Body of pancreas (tissue), 4 donors: ENCODE results near the gene MOK. TPM values are rescaled to one million over a fixed set of nuclear protein-coding genes. Genes with fewer than 3 reads are reported as not detected.

Experiments used
- ATAC-seq: fragments of 150-250 bp; one replicate; pipeline ENCODE4 v1.9.1; 2016
- DNase-seq, 4 donors: peaks; one replicate each; pipeline ENCODE4 v3.0.0-alpha.2; 2019
- H3K27ac ChIP-seq, 4 donors: fragments of 200-600 bp; sonication (generic); 1 replicate in 3 of 4; 2 replicates in 1 of 4; pipeline versions ENCODE4 v1.5.1 to v1.6.1; 2016 to 2019; ENCODE audit warnings: mild to moderate bottlenecking in 1 of 4, mixed read lengths in 1 of 4, moderate library complexity in 1 of 4
- H3K27me3 ChIP-seq, 2 donors: fragments of 200-600 bp; sonication (generic); one replicate each; pipeline ENCODE4 v1.6.0; 2016; ENCODE audit warnings: mild to moderate bottlenecking in 1 of 2
- H3K36me3 ChIP-seq, 2 donors: fragments of 200-600 bp; sonication (generic); replicated peaks in 1 of 2; 2 replicates each; pipeline ENCODE4 v1.5.1; 2016; ENCODE audit warnings: low read depth in 2 of 2; ENCODE audit not compliant: insufficient read depth in 1 of 2
- H3K4me1 ChIP-seq: fragments of 200-600 bp; sonication (generic); one replicate; pipeline ENCODE4 v1.6.0; 2016
- H3K4me3 ChIP-seq, 2 donors: fragments of 200-600 bp; sonication (generic); 1 replicate in 1 of 2; 2 replicates in 1 of 2; pipeline ENCODE4 v1.5.1; 2016 to 2019
- H3K9me3 ChIP-seq, 3 donors: fragments of 200-600 bp; sonication (generic); 1 replicate in 2 of 3; 2 replicates in 1 of 3; pipeline ENCODE4 v1.5.1; 2016
- CTCF ChIP-seq, 7 experiments: fragments of 450-650 bp in 4 of 7; fragments of 200-600 bp in 3 of 7; sonication (generic) in 3 of 7; IDR thresholded peaks; one replicate each; pipeline ENCODE4 v1.5.1; 2016 to 2019; ENCODE audit warnings: antibody characterized with exemption in 7 of 7
- POLR2A ChIP-seq, 3 donors: fragments of 450-650 bp; IDR thresholded peaks; one replicate each; pipeline ENCODE4 v1.6.1; 2016; ENCODE audit warnings: antibody characterized with exemption in 3 of 3, mild to moderate bottlenecking in 2 of 3
- WGBS, 2 donors: methylation state at CpG; one replicate each; pipeline ENCODE4 v1.1.5; 2017; 5-methylcytosine and 5-hydroxymethylcytosine counted together
- intact Hi-C: fragments of 100-400 bp; cut with DNase I; formaldehyde crosslinking; loops from one replicate; pipeline ENCODE4 v1.15.1; 2023
- total RNA-seq, 2 donors: library from RNA; depleted of rRNA; stranded (reverse); fragments of >200 nt; gene quantifications; one replicate each; pipeline ENCODE4 v1.1.0, GENCODE V29; 2016

The MOK gene
- total RNA-seq, 2 donors from 2014 or later, result 14.3 to 18.5 TPM

GRCh38 chr14:102201353-102201738 lies 103.6 kb downstream of the MOK start:
- 86% methylated on average over 9 of the region's 9 CpGs for WGBS, 2 donors
- Histone ChIP-seq H3K36me3 (peaks cover 0 to 2% of the 10 kb centered on the region in 2 donors), H3K27ac (no peak overlapping the region), H3K4me3 (no peak overlapping the region), H3K4me1 (peaks cover 16% of the 10 kb centered on the region), H3K9me3 (no peaks in the 10 kb centered on the region), H3K27me3 (no peaks in the 10 kb centered on the region)
- intact Hi-C loops, result no loop called here
- ATAC-seq (no peak), DNase-seq (no peak)
- TF ChIP-seq POLR2A (IDR thresholded peaks at IDR 0.05) (no peak), CTCF (IDR thresholded peaks at IDR 0.05) (no peak)

- no peaks in the 10 kb centered on the region for H3K9me3 ChIP-seq
- no peak for DNase-seq
- ATAC-seq, result no peak
- no peaks in the 10 kb centered on the region for H3K27me3 ChIP-seq
- no peak overlapping the region for H3K27ac ChIP-seq
- no peak overlapping the region for H3K4me3 ChIP-seq
- intact Hi-C loops, result no loop called here
- 77 to 86% methylated on average over 9 of the region's 9 CpGs for WGBS, 2 donors
- TF ChIP-seq CTCF (IDR thresholded peaks at IDR 0.05) (no peak), POLR2A (IDR thresholded peaks at IDR 0.05) (no peak)
- peaks cover 0 to 2% of the 10 kb centered on the region in 2 donors for H3K36me3 ChIP-seq
- peaks cover 16% of the 10 kb centered on the region for H3K4me1 ChIP-seq
Observed at GRCh38 chr14:102200690-102201352, 104.1 kb downstream of the MOK start.

GRCh38 chr14:102197317-102197853 lies 107.6 kb downstream of the MOK start:
- no peaks in the 10 kb centered on the region for H3K9me3 ChIP-seq
- H3K27me3 ChIP-seq, result no peaks in the 10 kb centered on the region
- intact Hi-C loops, result no loop called here
- no peak for ATAC-seq
- peaks cover 10% of the 10 kb centered on the region for H3K4me1 ChIP-seq
- DNase-seq, result no peak
- no peak overlapping the region for H3K4me3 ChIP-seq
- peaks cover 0 to 2% of the 10 kb centered on the region in 2 donors for H3K36me3 ChIP-seq
- TF ChIP-seq CTCF (IDR thresholded peaks at IDR 0.05) (no peak), POLR2A (IDR thresholded peaks at IDR 0.05) (no peak)
- H3K27ac ChIP-seq, result no peak overlapping the region
- WGBS, 2 donors, result 78 to 86% methylated on average over 5 of the region's 5 CpGs

GRCh38 chr14:102196902-102197230 lies 108.1 kb downstream of the MOK start:
- Histone ChIP-seq H3K9me3 (no peaks in the 10 kb centered on the region), H3K4me3 (no peak overlapping the region), H3K36me3 (peaks cover 0 to 2% of the 10 kb centered on the region in 2 donors), H3K4me1 (peaks cover 10% of the 10 kb centered on the region), H3K27ac (no peak overlapping the region), H3K27me3 (no peaks in the 10 kb centered on the region)
- 42 to 43% methylated on average over 4 of the region's 4 CpGs for WGBS, 2 donors
- DNase-seq (no peak), ATAC-seq (no peak)
- intact Hi-C loops, result no loop called here
- TF ChIP-seq CTCF (IDR thresholded peaks at IDR 0.05), result no peak
